SK-N-MC (cell line): ENCODE data around the gene OCA2.

Source experiments
- EZH2 ChIP-seq: fragments of 200-600 bp; sonication (generic); IDR thresholded peaks from one replicate; pipeline ENCODE4 v1.6.1; 2017; ENCODE audit warnings: antibody characterized with exemption
- FOXP2 ChIP-seq: optimal IDR thresholded peaks from 2 replicates; pipeline ENCODE3; 2011; ENCODE audit warnings: mild to moderate bottlenecking, moderate library complexity; ENCODE audit not compliant: insufficient read depth; ENCODE audit errors: extremely low read length, control extremely low read depth
- POLR2AphosphoS5 ChIP-seq: IDR thresholded peaks from 2 replicates; pipeline ENCODE4 v1.6.1; 2012; ENCODE audit warnings: mild to moderate bottlenecking, low read depth, low read length, borderline replicate concordance

DNA sequence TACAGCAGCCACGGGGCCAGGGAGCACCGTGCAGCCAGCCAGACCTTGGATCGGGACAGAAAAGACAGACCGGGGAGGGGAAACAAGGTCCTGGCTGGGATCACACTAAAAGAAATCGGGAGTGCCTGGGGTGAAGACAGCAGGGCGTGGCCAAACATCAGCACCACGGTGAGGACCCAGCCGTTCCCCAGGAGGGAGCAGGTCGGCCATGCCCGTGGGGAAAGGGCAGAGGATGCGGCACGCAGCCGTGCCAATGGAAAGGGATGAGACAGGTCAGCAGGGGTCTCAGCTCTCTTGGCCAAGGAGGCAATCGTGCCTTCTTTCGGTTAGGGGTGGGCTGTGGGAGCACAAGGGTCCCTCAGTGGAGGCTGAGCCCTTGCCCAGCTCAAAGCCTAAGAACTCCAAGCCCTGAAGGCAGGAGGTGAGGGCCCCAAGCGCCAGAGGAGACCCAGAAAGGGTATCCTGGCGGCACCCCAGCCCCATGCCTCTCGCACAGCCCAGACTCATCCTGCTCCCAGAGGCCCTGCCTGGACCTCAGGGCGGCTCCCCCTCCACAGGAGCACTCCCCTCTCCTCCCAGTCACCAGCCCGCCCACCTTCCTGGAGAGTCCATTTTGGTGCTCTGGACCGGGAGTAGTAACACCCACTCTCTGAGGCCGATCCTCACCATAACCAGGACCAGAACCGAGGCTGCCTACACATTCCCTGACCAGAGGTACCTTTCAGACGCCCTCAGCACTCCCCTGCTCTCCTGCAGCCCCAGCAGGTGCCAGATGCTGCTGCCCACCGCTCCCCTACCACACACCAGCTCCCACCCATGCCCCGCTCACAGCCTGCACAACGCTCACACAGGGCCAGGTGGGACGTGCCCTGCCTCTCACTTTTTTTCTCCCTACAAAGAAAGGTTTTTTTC, 23.2 kb upstream of the OCA2 start:
- TF ChIP-seq EZH2 (no peak), FOXP2 (no peak), POLR2AphosphoS5 (no peak)
